IMR-90 (cell line): Measurements from ENCODE around the gene TXNL1. TPM values are rescaled to one million over a fixed set of nuclear protein-coding genes. Genes with fewer than 3 reads are reported as not detected.

Experiments used
- ATAC-seq: fragments of 200-7000 bp; cut with Tn5 transposase; 2 replicates; pipeline ENCODE4 v1.9.1; 2020; ENCODE audit warnings: low read depth, mild to moderate bottlenecking, moderate library complexity
- BruUV-seq: library from RNA; stranded (reverse); fragments of 400-500 nt; replicated peaks from 2 replicates; lab custom pipeline; 2021; lab: Mats Ljungman, UMichigan
- CTCF ChIA-PET: fragments of 300-600 bp; formaldehyde crosslinking; extraction: SDS; loops from one replicate; lab custom pipeline; 2021; ENCODE audit warnings: antibody characterized with exemption; lab: Yijun Ruan, JAX
- POLR2A ChIA-PET: fragments of 300-600 bp; sonication (Branson Sonifier 250); formaldehyde crosslinking; loops from one replicate; lab custom pipeline; 2022; ENCODE audit warnings: antibody characterized with exemption; ENCODE audit not compliant: unreplicated experiment; lab: Charles Lee
- DNase-seq: peaks from one replicate; pipeline ENCODE4 v3.0.0; 2013
- H2AFZ ChIP-seq: replicated peaks from 2 replicates; pipeline ENCODE3; 2013; ENCODE audit warnings: low read length, mild to moderate bottlenecking; ENCODE audit not compliant: poor library complexity
- H2AK5ac ChIP-seq: 2 replicates; pipeline ENCODE4 v1.6.1; 2013; ENCODE audit warnings: low read depth, low read length, inconsistent platforms
- H2AK9ac ChIP-seq: replicated peaks from 2 replicates; pipeline ENCODE3; 2013; ENCODE audit warnings: mild to moderate bottlenecking, low read depth, low read length, moderate library complexity; ENCODE audit not compliant: poor library complexity
- H2BK120ac ChIP-seq: 2 replicates; pipeline ENCODE4 v1.6.1; 2013; ENCODE audit warnings: low read depth, low read length, inconsistent platforms
- H2BK15ac ChIP-seq: 3 replicates; pipeline ENCODE4 v1.6.1; 2013; ENCODE audit warnings: low read depth, low read length, inconsistent platforms
- H2BK20ac ChIP-seq: 2 replicates; pipeline ENCODE4 v1.6.1; 2013; ENCODE audit warnings: low read depth, mild to moderate bottlenecking, inconsistent platforms, low read length, moderate library complexity
- H2BK5ac ChIP-seq: 2 replicates; pipeline ENCODE4 v1.6.1; 2013; ENCODE audit warnings: mild to moderate bottlenecking, low read depth, low read length, inconsistent platforms; ENCODE audit not compliant: poor library complexity, severe bottlenecking
- H3K14ac ChIP-seq: replicated peaks from 2 replicates; pipeline ENCODE4 v1.6.1; 2013; ENCODE audit warnings: low read depth, low read length, inconsistent platforms
- H3K18ac ChIP-seq: 2 replicates; pipeline ENCODE4 v1.6.1; 2013; ENCODE audit warnings: low read depth, low read length, control low read depth
- H3K23ac ChIP-seq: 2 replicates; pipeline ENCODE4 v1.6.1; 2013; ENCODE audit warnings: low read depth, low read length, inconsistent platforms
- H3K27ac ChIP-seq: 2 replicates; pipeline ENCODE4 v1.5.1; 2013; ENCODE audit warnings: mild to moderate bottlenecking, control low read depth, low read length; ENCODE audit not compliant: insufficient read depth
- H3K27me3 ChIP-seq: 2 replicates; pipeline ENCODE4 v1.6.1; 2013; ENCODE audit warnings: low read length; ENCODE audit not compliant: control insufficient read depth, insufficient read depth
- H3K36me3 ChIP-seq: 2 replicates; pipeline ENCODE4 v1.6.1; 2013; ENCODE audit warnings: low read length, mixed read lengths; ENCODE audit not compliant: control insufficient read depth, insufficient read depth
- H3K4ac ChIP-seq: 2 replicates; pipeline ENCODE4 v1.6.1; 2013; ENCODE audit warnings: low read depth, low read length, inconsistent platforms
- H3K4me1 ChIP-seq: 2 replicates; pipeline ENCODE4 v1.6.1; 2013; ENCODE audit warnings: low read length, mixed read lengths; ENCODE audit not compliant: control insufficient read depth, insufficient read depth
- H3K4me2 ChIP-seq: 2 replicates; pipeline ENCODE4 v1.6.1; 2013; ENCODE audit warnings: low read depth, mild to moderate bottlenecking, control low read depth, low read length, moderate library complexity
- H3K4me3 ChIP-seq: 2 replicates; pipeline ENCODE4 v1.5.1; 2013; ENCODE audit warnings: low read depth, mild to moderate bottlenecking, control low read depth, low read length, moderate library complexity; ENCODE audit not compliant: insufficient read depth
- H3K56ac ChIP-seq: 2 replicates; pipeline ENCODE4 v1.6.1; 2013; ENCODE audit warnings: low read length, inconsistent platforms; ENCODE audit not compliant: insufficient read depth; ENCODE audit errors: extremely low read depth
- H3K79me1 ChIP-seq, 2 experiments: 2 replicates each; pipeline ENCODE4 v1.6.1; 2013; ENCODE audit warnings: low read length in 2 of 2, inconsistent platforms in 1 of 2, low read depth in 1 of 2
- H3K9ac ChIP-seq: 2 replicates; pipeline ENCODE4 v1.6.1; 2013; ENCODE audit warnings: low read depth, low read length, control low read depth
- H3K9me1 ChIP-seq: 2 replicates; pipeline ENCODE4 v1.6.1; 2013; ENCODE audit warnings: low read length, inconsistent platforms; ENCODE audit not compliant: insufficient read depth
- H3K9me3 ChIP-seq: 2 replicates; pipeline ENCODE4 v1.6.1; 2013; ENCODE audit warnings: low read length; ENCODE audit not compliant: control insufficient read depth, insufficient read depth
- H4K20me1 ChIP-seq: 2 replicates; pipeline ENCODE4 v1.6.1; 2013; ENCODE audit warnings: low read length, inconsistent platforms; ENCODE audit not compliant: insufficient read depth
- H4K5ac ChIP-seq: 2 replicates; pipeline ENCODE4 v1.6.1; 2013; ENCODE audit warnings: mild to moderate bottlenecking, low read depth, low read length, control low read depth
- H4K8ac ChIP-seq, 2 experiments: 2 replicates each; pipeline ENCODE4 v1.6.1; 2013; ENCODE audit warnings: low read depth in 2 of 2, low read length in 2 of 2, control low read depth in 1 of 2, inconsistent platforms in 1 of 2
- H4K91ac ChIP-seq: 2 replicates; pipeline ENCODE4 v1.6.1; 2013; ENCODE audit warnings: low read depth, low read length, inconsistent platforms; ENCODE audit not compliant: insufficient read depth
- BHLHE40 ChIP-seq: fragments of 150-350 bp; IDR thresholded peaks from 2 replicates; pipeline ENCODE4 v1.6.1; 2016; ENCODE audit warnings: mild to moderate bottlenecking, low read depth, low read length
- CEBPB ChIP-seq: IDR thresholded peaks from 2 replicates; pipeline ENCODE4 v1.6.1; 2012; ENCODE audit warnings: low read depth, low read length, improper control_type of control experiment
- CHD1 ChIP-seq: IDR thresholded peaks from 2 replicates; pipeline ENCODE4 v1.6.1; 2012; ENCODE audit warnings: low read depth, low read length, improper control_type of control experiment
- FOS ChIP-seq: fragments of 150-350 bp; IDR thresholded peaks from 2 replicates; pipeline ENCODE4 v1.6.1; 2016; ENCODE audit warnings: low read depth, low read length
- MAFK ChIP-seq: IDR thresholded peaks from 2 replicates; pipeline ENCODE4 v1.6.1; 2012; ENCODE audit warnings: low read depth, low read length, improper control_type of control experiment
- NFE2L2 ChIP-seq: fragments of 150-350 bp; IDR thresholded peaks from 2 replicates; pipeline ENCODE4 v1.6.1; 2016; ENCODE audit warnings: low read depth, mild to moderate bottlenecking, low read length
- POLR2A ChIP-seq: IDR thresholded peaks from 2 replicates; pipeline ENCODE4 v1.6.1; 2012; ENCODE audit warnings: mild to moderate bottlenecking, low read depth, low read length
- RAD21 ChIP-seq: IDR thresholded peaks from 2 replicates; pipeline ENCODE4 v1.6.1; 2012; ENCODE audit warnings: low read length, improper control_type of control experiment
- RCOR1 ChIP-seq: IDR thresholded peaks from 2 replicates; pipeline ENCODE4 v1.6.1; 2012; ENCODE audit warnings: mild to moderate bottlenecking, low read length, improper control_type of control experiment; ENCODE audit not compliant: insufficient replicate concordance
- RFX5 ChIP-seq: IDR thresholded peaks from 2 replicates; pipeline ENCODE4 v1.8.0; 2012; ENCODE audit warnings: low read depth, mild to moderate bottlenecking, low read length, moderate library complexity
- SMC3 ChIP-seq: fragments of 150-350 bp; IDR thresholded peaks from 2 replicates; pipeline ENCODE4 v1.6.1; 2016; ENCODE audit warnings: low read depth, mild to moderate bottlenecking, antibody characterized with exemption, low read length, moderate library complexity
- WGBS, 2 experiments: methylation state at CpG; one replicate each; pipeline versions ENCODE4 v1.1.5 to v1.1.7; 2013; ENCODE audit warnings: missing lambda C conversion rate in 2 of 2; ENCODE audit not compliant: insufficient read length in 1 of 2; ENCODE audit errors: extremely low coverage in 2 of 2; 5-methylcytosine and 5-hydroxymethylcytosine counted together
- dilution Hi-C: fragments of 300-500 bp; cut with HindIII; formaldehyde crosslinking; loops from one replicate; pipeline ENCODE4 v1.14.3; 2018; ENCODE audit warnings: low sequenced_read_pairs; ENCODE audit not compliant: unreplicated experiment
- in situ Hi-C: fragments of 300-500 bp; cut with MboI; formaldehyde crosslinking; loops from 3 replicates; pipeline ENCODE4 v1.14.3; 2019; ENCODE audit warnings: low sequenced_read_pairs, inconsistent platforms, mixed read lengths
- intact Hi-C: fragments of 100-400 bp; cut with micrococcal nuclease; formaldehyde crosslinking; loops from 2 replicates; pipeline ENCODE4 v1.10.0; 2022
- polyA plus RNA-seq, 3 experiments: library from polyadenylated mRNA; depleted of rRNA; stranded (reverse); fragments of >200 nt; gene quantifications; 2 replicates each; pipeline ENCODE4 v1.2.3, GENCODE V29; 2012; ENCODE audit warnings: low replicate concordance in 1 of 3
- total RNA-seq: library from RNA; depleted of rRNA; stranded (reverse); fragments of >200 nt; gene quantifications from 2 replicates; pipeline ENCODE4 v1.2.3, GENCODE V29; 2012
- TF ChIP-seq, protein P1 (sequence below): conservative IDR thresholded peaks from 2 replicates; pipeline ENCODE4 v1.5.1; 2012; ENCODE audit warnings: mild to moderate bottlenecking, low read depth, low read length, improper control_type of control experiment
- TF ChIP-seq, protein P2 (sequence below): fragments of 150-350 bp; IDR thresholded peaks from 2 replicates; pipeline ENCODE4 v1.6.1; 2016; ENCODE audit warnings: low read depth, mild to moderate bottlenecking, low read length, moderate library complexity, borderline replicate concordance
- TF ChIP-seq, protein P3 (sequence below): fragments of 150-350 bp; IDR thresholded peaks from 2 replicates; pipeline ENCODE4 v1.6.1; 2017; ENCODE audit warnings: mild to moderate bottlenecking, antibody characterized with exemption, low read length, low read depth

TXNL1 gene
- total and polyA plus RNA-seq, 2 of the 4 experiments (the other 2 are of a cell fraction): 38.7 to 62.5 TPM

DNA sequence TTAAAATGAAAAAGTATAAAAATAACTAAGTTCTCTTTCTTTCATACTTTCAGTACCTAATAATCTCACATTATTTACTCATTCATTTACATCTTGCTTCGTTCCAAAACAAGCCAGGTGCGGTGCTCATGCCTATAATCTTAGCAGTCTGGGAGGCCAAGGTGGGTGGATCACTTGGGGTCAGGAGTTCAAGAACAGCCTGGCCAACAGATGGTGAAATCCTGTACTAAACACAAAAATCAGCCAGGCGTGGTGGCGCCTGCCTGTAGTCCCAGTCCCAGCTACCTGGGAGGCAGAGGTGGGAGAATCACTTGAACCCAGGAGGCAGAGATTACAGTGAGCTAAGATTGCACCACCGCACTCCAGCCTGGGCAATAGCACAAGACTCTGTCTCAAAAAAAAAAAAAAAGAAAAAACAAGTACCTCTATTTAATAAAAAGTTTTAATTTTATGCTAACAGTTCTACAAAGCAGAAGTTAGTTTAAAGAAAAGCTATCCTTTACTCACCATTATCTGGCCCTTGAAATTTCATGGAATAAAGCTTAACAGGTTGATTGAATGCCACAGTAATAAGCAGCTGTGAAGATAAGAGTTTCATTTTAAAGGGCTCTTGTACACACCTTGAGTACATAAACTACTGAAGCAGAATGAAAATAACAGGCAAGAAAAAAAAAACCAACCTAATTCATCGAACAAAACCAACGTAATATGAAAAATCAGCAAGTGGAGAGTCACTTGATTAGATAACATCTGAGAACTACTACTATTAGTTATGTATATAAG is 22.5 kb downstream of the TXNL1 start (continued):
- no peak for TF ChIP-seq POLR2A

DNA sequence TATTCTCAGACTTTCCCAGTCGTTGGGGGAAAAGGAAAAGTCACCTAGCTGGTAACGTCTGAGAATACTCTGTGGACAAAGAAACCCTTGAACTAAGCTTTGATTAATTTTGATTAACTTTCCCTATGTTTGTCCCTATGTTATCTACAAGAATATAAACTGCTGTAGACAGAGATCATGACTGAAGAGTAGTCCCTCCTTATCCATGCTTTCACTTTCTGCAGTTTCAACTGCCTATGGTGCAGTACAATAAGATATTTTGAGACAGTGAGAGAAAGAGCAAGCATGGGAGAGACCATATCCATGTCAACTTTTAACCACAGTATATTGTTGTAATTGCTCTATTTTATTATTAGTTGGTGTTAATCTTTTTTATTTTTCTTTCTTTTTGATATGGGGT is 31.8 kb downstream of the TXNL1 start:
- no peak overlapping the region for H2BK15ac ChIP-seq
- no peak overlapping the region for H3K18ac ChIP-seq
- peaks cover 18 to 21% of the 10 kb centered on the region in 2 experiments for H3K79me1 ChIP-seq
- no peak overlapping the region for H4K8ac ChIP-seq
- ChIA-PET CTCF (no interaction called here), POLR2A (no interaction called here)
- WGBS, 2 experiments: no CpG with 5 or more reads among the region's 2 CpGs
- no peak overlapping the region for H3K14ac ChIP-seq
- no peak overlapping the region for H4K91ac ChIP-seq
- no peaks in the 10 kb centered on the region for H3K9me3 ChIP-seq
- peaks cover 2% of the 10 kb centered on the region; the same call in 1 of the 2 replicates for H3K9me1 ChIP-seq
- H3K4me3 ChIP-seq: no peak overlapping the region
- H2AK9ac ChIP-seq: no peak overlapping the region
- no peak overlapping the region for H3K9ac ChIP-seq
- intact Hi-C loops: no loop called here
- dilution Hi-C loops: no loop called here
- H2BK120ac ChIP-seq: no peak overlapping the region
- H3K27me3 ChIP-seq: no peaks in the 10 kb centered on the region
- H3K4me1 ChIP-seq: no peaks in the 10 kb centered on the region
- H2AK5ac ChIP-seq: no peak overlapping the region
- in situ Hi-C loops: no loop called here
- no peak overlapping the region for H4K5ac ChIP-seq
- BruUV-seq: no TSS peak
- H4K20me1 ChIP-seq: peaks cover 3% of the 10 kb centered on the region; the same call in 1 of the 2 replicates
- H3K4me2 ChIP-seq: no peak overlapping the region
- ATAC-seq (no peak), DNase-seq (no peak)
- no peak overlapping the region for H3K4ac ChIP-seq
- no peak overlapping the region for H3K27ac ChIP-seq
- H2BK20ac ChIP-seq: no peak overlapping the region
- H3K56ac ChIP-seq: no peak overlapping the region
- H3K36me3 ChIP-seq: peaks cover 33% of the 10 kb centered on the region
- no peak overlapping the region for H2BK5ac ChIP-seq
- no peak overlapping the region for H2AFZ ChIP-seq
- H3K23ac ChIP-seq: no peak overlapping the region
- TF ChIP-seq RAD21 (no peak), CEBPB (no peak), RCOR1 (no peak), FOS (no peak), NFE2L2 (no peak), CHD1 (no peak), MAFK (no peak), BHLHE40 (no peak), SMC3 (no peak), RFX5 (no peak)
- TF ChIP-seq, protein P1, sequence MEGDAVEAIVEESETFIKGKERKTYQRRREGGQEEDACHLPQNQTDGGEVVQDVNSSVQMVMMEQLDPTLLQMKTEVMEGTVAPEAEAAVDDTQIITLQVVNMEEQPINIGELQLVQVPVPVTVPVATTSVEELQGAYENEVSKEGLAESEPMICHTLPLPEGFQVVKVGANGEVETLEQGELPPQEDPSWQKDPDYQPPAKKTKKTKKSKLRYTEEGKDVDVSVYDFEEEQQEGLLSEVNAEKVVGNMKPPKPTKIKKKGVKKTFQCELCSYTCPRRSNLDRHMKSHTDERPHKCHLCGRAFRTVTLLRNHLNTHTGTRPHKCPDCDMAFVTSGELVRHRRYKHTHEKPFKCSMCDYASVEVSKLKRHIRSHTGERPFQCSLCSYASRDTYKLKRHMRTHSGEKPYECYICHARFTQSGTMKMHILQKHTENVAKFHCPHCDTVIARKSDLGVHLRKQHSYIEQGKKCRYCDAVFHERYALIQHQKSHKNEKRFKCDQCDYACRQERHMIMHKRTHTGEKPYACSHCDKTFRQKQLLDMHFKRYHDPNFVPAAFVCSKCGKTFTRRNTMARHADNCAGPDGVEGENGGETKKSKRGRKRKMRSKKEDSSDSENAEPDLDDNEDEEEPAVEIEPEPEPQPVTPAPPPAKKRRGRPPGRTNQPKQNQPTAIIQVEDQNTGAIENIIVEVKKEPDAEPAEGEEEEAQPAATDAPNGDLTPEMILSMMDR: no peak
- TF ChIP-seq, protein P2, sequence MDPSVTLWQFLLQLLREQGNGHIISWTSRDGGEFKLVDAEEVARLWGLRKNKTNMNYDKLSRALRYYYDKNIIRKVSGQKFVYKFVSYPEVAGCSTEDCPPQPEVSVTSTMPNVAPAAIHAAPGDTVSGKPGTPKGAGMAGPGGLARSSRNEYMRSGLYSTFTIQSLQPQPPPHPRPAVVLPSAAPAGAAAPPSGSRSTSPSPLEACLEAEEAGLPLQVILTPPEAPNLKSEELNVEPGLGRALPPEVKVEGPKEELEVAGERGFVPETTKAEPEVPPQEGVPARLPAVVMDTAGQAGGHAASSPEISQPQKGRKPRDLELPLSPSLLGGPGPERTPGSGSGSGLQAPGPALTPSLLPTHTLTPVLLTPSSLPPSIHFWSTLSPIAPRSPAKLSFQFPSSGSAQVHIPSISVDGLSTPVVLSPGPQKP: no peak
- TF ChIP-seq, protein P3, sequence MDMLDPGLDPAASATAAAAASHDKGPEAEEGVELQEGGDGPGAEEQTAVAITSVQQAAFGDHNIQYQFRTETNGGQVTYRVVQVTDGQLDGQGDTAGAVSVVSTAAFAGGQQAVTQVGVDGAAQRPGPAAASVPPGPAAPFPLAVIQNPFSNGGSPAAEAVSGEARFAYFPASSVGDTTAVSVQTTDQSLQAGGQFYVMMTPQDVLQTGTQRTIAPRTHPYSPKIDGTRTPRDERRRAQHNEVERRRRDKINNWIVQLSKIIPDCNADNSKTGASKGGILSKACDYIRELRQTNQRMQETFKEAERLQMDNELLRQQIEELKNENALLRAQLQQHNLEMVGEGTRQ: no peak
